Suprapubic skin (tissue), 4 donors: ENCODE measurements around the gene ARPC4.

Experiments used
- EP300 ChIP-seq: sonication (generic); formaldehyde crosslinking; IDR thresholded peaks from one replicate; pipeline ENCODE4 v1.6.1; 2017; ENCODE audit warnings: antibody characterized with exemption
- POLR2A ChIP-seq, 2 donors: fragments of 450-650 bp; IDR thresholded peaks; one replicate each; pipeline ENCODE4 v1.6.1; 2017; ENCODE audit warnings: antibody characterized with exemption in 2 of 2, mild to moderate bottlenecking in 2 of 2, moderate library complexity in 2 of 2
- POLR2AphosphoS5 ChIP-seq, 3 donors: sonication (generic); formaldehyde crosslinking; IDR thresholded peaks; one replicate each; pipeline ENCODE4 v1.6.1; 2017; ENCODE audit warnings: antibody characterized with exemption in 3 of 3
- TF ChIP-seq, protein P1 (sequence below), 2 donors: fragments of 200-600 bp in 1 of 2; fragments of 450-650 bp in 1 of 2; sonication (generic) in 1 of 2; IDR thresholded peaks; one replicate each; pipeline ENCODE4 v1.5.1; 2016 to 2019; ENCODE audit warnings: antibody characterized with exemption in 2 of 2, mild to moderate bottlenecking in 1 of 2, moderate library complexity in 1 of 2

DNA sequence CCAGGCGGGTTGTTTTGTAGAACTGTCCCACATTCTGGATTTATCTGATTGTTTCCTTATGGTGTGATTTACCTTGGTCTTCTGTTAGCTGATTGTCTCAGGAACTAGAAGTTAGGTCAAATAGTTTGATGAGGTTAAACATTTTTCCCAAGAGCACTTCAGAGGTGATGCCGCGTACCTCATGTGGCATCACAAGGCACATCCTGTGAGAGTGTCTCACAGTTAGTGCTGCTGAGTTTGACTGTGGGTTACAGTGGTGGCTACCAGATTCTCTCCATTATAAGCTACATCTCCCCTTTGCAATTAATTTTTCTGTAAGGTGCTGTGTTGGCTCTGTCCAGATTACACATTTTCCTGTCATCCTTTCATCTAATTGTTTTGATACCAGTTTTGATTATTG is 38.4 kb downstream of the ARPC4 start:
- TF ChIP-seq, protein P1, sequence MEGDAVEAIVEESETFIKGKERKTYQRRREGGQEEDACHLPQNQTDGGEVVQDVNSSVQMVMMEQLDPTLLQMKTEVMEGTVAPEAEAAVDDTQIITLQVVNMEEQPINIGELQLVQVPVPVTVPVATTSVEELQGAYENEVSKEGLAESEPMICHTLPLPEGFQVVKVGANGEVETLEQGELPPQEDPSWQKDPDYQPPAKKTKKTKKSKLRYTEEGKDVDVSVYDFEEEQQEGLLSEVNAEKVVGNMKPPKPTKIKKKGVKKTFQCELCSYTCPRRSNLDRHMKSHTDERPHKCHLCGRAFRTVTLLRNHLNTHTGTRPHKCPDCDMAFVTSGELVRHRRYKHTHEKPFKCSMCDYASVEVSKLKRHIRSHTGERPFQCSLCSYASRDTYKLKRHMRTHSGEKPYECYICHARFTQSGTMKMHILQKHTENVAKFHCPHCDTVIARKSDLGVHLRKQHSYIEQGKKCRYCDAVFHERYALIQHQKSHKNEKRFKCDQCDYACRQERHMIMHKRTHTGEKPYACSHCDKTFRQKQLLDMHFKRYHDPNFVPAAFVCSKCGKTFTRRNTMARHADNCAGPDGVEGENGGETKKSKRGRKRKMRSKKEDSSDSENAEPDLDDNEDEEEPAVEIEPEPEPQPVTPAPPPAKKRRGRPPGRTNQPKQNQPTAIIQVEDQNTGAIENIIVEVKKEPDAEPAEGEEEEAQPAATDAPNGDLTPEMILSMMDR (IDR thresholded peaks at IDR 0.05), result no peak
- TF ChIP-seq POLR2A (IDR thresholded peaks at IDR 0.05) (no peak), EP300 (no peak), POLR2AphosphoS5 (IDR thresholded peaks at IDR 0.05) (no peak)
